ENCODE data around the gene PTPRG. TPM values are rescaled to one million over a fixed set of nuclear protein-coding genes. Genes with fewer than 3 reads are reported as not detected.

The PTPRG gene
- total RNA-seq, 1 experiment from 2014 or later = 69.3 TPM

DNA sequence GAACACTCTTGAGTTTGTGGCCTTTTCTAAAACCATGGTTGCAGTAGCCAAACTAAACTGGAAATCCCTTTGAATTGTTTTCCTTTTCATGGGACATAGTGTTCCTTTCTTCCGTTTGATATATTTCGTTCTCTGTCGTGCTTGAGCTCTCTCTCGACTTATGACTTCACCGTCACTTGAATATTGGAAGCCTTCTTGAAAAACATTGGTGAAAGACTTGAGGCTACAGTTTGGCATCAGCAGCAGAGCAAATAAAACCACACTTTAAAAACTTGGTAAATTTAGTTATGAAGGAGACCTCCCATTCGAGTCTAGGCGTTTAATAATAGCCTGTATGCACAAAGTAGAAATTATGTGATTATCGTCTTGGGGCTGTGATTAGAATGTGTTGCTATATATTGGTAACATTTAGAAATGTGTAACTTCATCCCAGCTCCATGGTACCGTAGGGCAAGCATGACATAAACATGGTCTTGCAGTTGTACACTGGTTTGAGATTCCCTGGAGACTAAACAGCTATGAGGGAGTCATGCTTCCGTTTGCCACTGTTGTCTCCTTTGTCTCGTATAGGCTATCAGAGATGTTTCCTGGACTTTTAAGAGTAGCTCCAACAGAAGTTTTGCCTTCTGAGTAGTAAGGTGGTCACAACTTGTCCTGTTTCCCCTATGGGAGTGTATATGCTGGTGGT, 122.3 kb downstream of the PTPRG start:
- no peak overlapping the region for H3K56ac ChIP-seq (ENCODE audit: insufficient read length, low read depth, low read length)
- H2BK15ac ChIP-seq (ENCODE audit: low read depth, low read length) = no peak overlapping the region
- peaks cover 44% of the 10 kb centered on the region; the same call in 1 of the 2 replicates for H3K79me2 ChIP-seq (ENCODE audit: insufficient read depth, low read length)
- peak overlapping the region in 1 of 3 experiments; percentile 20; a peak in 1 of 7 replicates for H3K27ac Mint-ChIP-seq
- peaks cover 82 to 91% of the 10 kb centered on the region in 2 experiments for H3K4me1 Mint-ChIP-seq
- H3K14ac ChIP-seq (ENCODE audit: insufficient read depth, low read length) = no peak overlapping the region
- no peak overlapping the region for H4K8ac ChIP-seq (replicated peaks; ENCODE audit: insufficient read length, low read depth, low read length)
- no peak overlapping the region for H3K4ac ChIP-seq (ENCODE audit: low read depth, low read length)
- no peak overlapping the region for H3K23ac ChIP-seq (ENCODE audit: insufficient read length, low read depth, low read length)
- no peak overlapping the region for H3K4me3 Mint-ChIP-seq
- DNase-seq = no peak
- H2AFZ ChIP-seq (ENCODE audit: low read length) = no peak overlapping the region
- no peak overlapping the region for H2AK5ac ChIP-seq (ENCODE audit: insufficient read length, low read length)
- H3K27me3 ChIP-seq (ENCODE audit: insufficient read depth, low read length) = no peaks in the 10 kb centered on the region
- no peak overlapping the region for H2BK12ac ChIP-seq (ENCODE audit: insufficient read length, low read depth, low read length)
- peaks cover 21% of the 10 kb centered on the region for H3K27me3 Mint-ChIP-seq (ENCODE audit: low read depth)
- H2BK20ac ChIP-seq (ENCODE audit: low read depth, low read length, poor library complexity, severe bottlenecking) = no peak overlapping the region
- peaks cover 11% of the 10 kb centered on the region for H3K79me1 ChIP-seq (ENCODE audit: insufficient read depth, low read depth, low read length, poor library complexity, severe bottlenecking)
- peaks cover 2% of the 10 kb centered on the region for H4K20me1 ChIP-seq (ENCODE audit: control insufficient read depth, insufficient read depth, insufficient read length)
- H3K9me3 Mint-ChIP-seq = no peaks in the 10 kb centered on the region
- WGBS (ENCODE audit: extremely low coverage, insufficient read length, low lambda C conversion rate) = no CpG with 5 or more reads among the region's 11 CpGs
- no peak overlapping the region for H4K91ac ChIP-seq (ENCODE audit: insufficient read length, low read depth, low read length)
- H2BK120ac ChIP-seq (ENCODE audit: low read depth, low read length, poor library complexity, severe bottlenecking) = no peak overlapping the region
- TF ChIP-seq, protein P1, sequence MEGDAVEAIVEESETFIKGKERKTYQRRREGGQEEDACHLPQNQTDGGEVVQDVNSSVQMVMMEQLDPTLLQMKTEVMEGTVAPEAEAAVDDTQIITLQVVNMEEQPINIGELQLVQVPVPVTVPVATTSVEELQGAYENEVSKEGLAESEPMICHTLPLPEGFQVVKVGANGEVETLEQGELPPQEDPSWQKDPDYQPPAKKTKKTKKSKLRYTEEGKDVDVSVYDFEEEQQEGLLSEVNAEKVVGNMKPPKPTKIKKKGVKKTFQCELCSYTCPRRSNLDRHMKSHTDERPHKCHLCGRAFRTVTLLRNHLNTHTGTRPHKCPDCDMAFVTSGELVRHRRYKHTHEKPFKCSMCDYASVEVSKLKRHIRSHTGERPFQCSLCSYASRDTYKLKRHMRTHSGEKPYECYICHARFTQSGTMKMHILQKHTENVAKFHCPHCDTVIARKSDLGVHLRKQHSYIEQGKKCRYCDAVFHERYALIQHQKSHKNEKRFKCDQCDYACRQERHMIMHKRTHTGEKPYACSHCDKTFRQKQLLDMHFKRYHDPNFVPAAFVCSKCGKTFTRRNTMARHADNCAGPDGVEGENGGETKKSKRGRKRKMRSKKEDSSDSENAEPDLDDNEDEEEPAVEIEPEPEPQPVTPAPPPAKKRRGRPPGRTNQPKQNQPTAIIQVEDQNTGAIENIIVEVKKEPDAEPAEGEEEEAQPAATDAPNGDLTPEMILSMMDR (conservative IDR thresholded peaks at IDR 0.05) = no peak
- no peak overlapping the region for H3T11ph ChIP-seq (ENCODE audit: low read length)
- H3K4me1 ChIP-seq (ENCODE audit: insufficient read depth, low read length) = peaks cover 52% of the 10 kb centered on the region
- no peak overlapping the region for H3K27ac ChIP-seq (ENCODE audit: insufficient read length, low read depth, low read length)
- no peak overlapping the region for H2BK5ac ChIP-seq (ENCODE audit: insufficient read length, low read length)
- H3K9me3 ChIP-seq (ENCODE audit: control insufficient read depth, low read depth, low read length) = no peaks in the 10 kb centered on the region
- H3K4me2 ChIP-seq (ENCODE audit: insufficient read depth, insufficient read length, low read length) = no peak overlapping the region
- H4K5ac ChIP-seq (ENCODE audit: insufficient read length, low read depth, low read length) = no peak overlapping the region
- H3K23me2 ChIP-seq (ENCODE audit: insufficient read length, low read depth, low read length, poor library complexity, severe bottlenecking) = no peaks in the 10 kb centered on the region
- H3K9ac ChIP-seq (ENCODE audit: extremely low read depth, insufficient read length, low read length) = no peak overlapping the region
- H3K18ac ChIP-seq (ENCODE audit: insufficient read length, low read depth, low read length) = no peak overlapping the region
- peaks cover 0 to 2% (median 0%) of the 10 kb centered on the region in 3 experiments; a peak in 2 of 7 replicates for H3K36me3 Mint-ChIP-seq (ENCODE audit: insufficient read depth in 1 of 3, low read depth in 3 of 3)
